Measurements from ENCODE around the gene HDAC4.

The HDAC4 gene

GRCh38 chr2:239181074-239181902, 219.5 kb downstream of the HDAC4 start:
- Histone ChIP-seq H3K9me2 (replicated peaks; ENCODE audit: low read depth, low read length) (no peaks in the 10 kb centered on the region), H3K4me3 (ENCODE audit: low read length, poor library complexity, severe bottlenecking) (no peak overlapping the region), H4K20me1 (ENCODE audit: insufficient read depth, low read length, poor library complexity, severe bottlenecking) (no peaks in the 10 kb centered on the region), H3K36me3 (ENCODE audit: insufficient read depth, low read length) (peaks cover 21% of the 10 kb centered on the region; the same call in 1 of the 2 replicates), H3K79me2 (ENCODE audit: insufficient read depth, low read length) (no peaks in the 10 kb centered on the region), H3F3A (ENCODE audit: low read depth) (no peaks in the 10 kb centered on the region), H3K9me3 (ENCODE audit: insufficient read depth, low read depth, low read length) (no peaks in the 10 kb centered on the region), H2AFZ (ENCODE audit: low read length) (no peak overlapping the region), H3K4me1 (ENCODE audit: insufficient read depth, low read length, poor library complexity, severe bottlenecking) (no peaks in the 10 kb centered on the region), H3K9ac (ENCODE audit: low read depth, low read length, poor library complexity, severe bottlenecking) (no peak overlapping the region), H3K4me2 (ENCODE audit: low read depth, low read length, poor library complexity, severe bottlenecking) (no peak overlapping the region), H3K27me3 (ENCODE audit: insufficient read depth, low read length, poor library complexity, severe bottlenecking) (no peaks in the 10 kb centered on the region)
- no peak for TF ChIP-seq EZH2phosphoT487 (IDR thresholded peaks at IDR 0.05; ENCODE audit: borderline replicate concordance)
- no peak for TF ChIP-seq CTCF (conservative IDR thresholded peaks at IDR 0.05; ENCODE audit: low read length)

GRCh38 chr2:239180526-239181073, 220.2 kb downstream of the HDAC4 start:
- no peak overlapping the region for H3K9ac ChIP-seq (ENCODE audit: low read depth, low read length, poor library complexity, severe bottlenecking)
- no peaks in the 10 kb centered on the region for H4K20me1 ChIP-seq (ENCODE audit: insufficient read depth, low read length, poor library complexity, severe bottlenecking)
- no peaks in the 10 kb centered on the region for H3K9me3 ChIP-seq (ENCODE audit: insufficient read depth, low read depth, low read length)
- no peak overlapping the region for H3K4me2 ChIP-seq (ENCODE audit: low read depth, low read length, poor library complexity, severe bottlenecking)
- TF ChIP-seq CTCF (conservative IDR thresholded peaks at IDR 0.05; ENCODE audit: low read length) (no peak), EZH2phosphoT487 (IDR thresholded peaks at IDR 0.05; ENCODE audit: borderline replicate concordance) (no peak)
- H3K27me3 ChIP-seq (ENCODE audit: insufficient read depth, low read length, poor library complexity, severe bottlenecking): no peaks in the 10 kb centered on the region
- no peak overlapping the region for H2AFZ ChIP-seq (ENCODE audit: low read length)
- H3K9me2 ChIP-seq (replicated peaks; ENCODE audit: low read depth, low read length): no peaks in the 10 kb centered on the region
- no peaks in the 10 kb centered on the region for H3K79me2 ChIP-seq (ENCODE audit: insufficient read depth, low read length)
- no peaks in the 10 kb centered on the region for H3K4me1 ChIP-seq (ENCODE audit: insufficient read depth, low read length, poor library complexity, severe bottlenecking)
- no peak overlapping the region for H3K4me3 ChIP-seq (ENCODE audit: low read length, poor library complexity, severe bottlenecking)
- no peaks in the 10 kb centered on the region for H3F3A ChIP-seq (ENCODE audit: low read depth)
- H3K36me3 ChIP-seq (ENCODE audit: insufficient read depth, low read length): peaks cover 24% of the 10 kb centered on the region; the same call in 1 of the 2 replicates

GRCh38 chr2:239179851-239180371, 220.9 kb downstream of the HDAC4 start:
- Histone ChIP-seq H3K9me2 (replicated peaks; ENCODE audit: low read depth, low read length) (no peaks in the 10 kb centered on the region), H3K79me2 (ENCODE audit: insufficient read depth, low read length) (no peaks in the 10 kb centered on the region), H3K4me1 (ENCODE audit: insufficient read depth, low read length, poor library complexity, severe bottlenecking) (no peaks in the 10 kb centered on the region), H4K20me1 (ENCODE audit: insufficient read depth, low read length, poor library complexity, severe bottlenecking) (no peaks in the 10 kb centered on the region), H3K4me2 (ENCODE audit: low read depth, low read length, poor library complexity, severe bottlenecking) (no peak overlapping the region), H3K27me3 (ENCODE audit: insufficient read depth, low read length, poor library complexity, severe bottlenecking) (no peaks in the 10 kb centered on the region), H3K9ac (ENCODE audit: low read depth, low read length, poor library complexity, severe bottlenecking) (no peak overlapping the region), H3K36me3 (ENCODE audit: insufficient read depth, low read length) (peaks cover 28% of the 10 kb centered on the region; the same call in 1 of the 2 replicates), H2AFZ (ENCODE audit: low read length) (no peak overlapping the region), H3K4me3 (ENCODE audit: low read length, poor library complexity, severe bottlenecking) (no peak overlapping the region), H3F3A (ENCODE audit: low read depth) (no peaks in the 10 kb centered on the region), H3K9me3 (ENCODE audit: insufficient read depth, low read depth, low read length) (no peaks in the 10 kb centered on the region)
- TF ChIP-seq EZH2phosphoT487 (IDR thresholded peaks at IDR 0.05; ENCODE audit: borderline replicate concordance): no peak
- TF ChIP-seq CTCF (conservative IDR thresholded peaks at IDR 0.05; ENCODE audit: low read length): no peak

Data from Loucy (cell line).